HG03565 (cell line): Measurements from ENCODE around the gene ERBB4.

Experiments
- ATAC-seq: cut with Tn5 transposase; IDR thresholded peaks from one replicate; pipeline ENCODE4 v1.9.1; 2021; ENCODE audit warnings: mild to moderate bottlenecking, moderate library complexity; ENCODE audit not compliant: unreplicated experiment

ERBB4 gene

DNA sequence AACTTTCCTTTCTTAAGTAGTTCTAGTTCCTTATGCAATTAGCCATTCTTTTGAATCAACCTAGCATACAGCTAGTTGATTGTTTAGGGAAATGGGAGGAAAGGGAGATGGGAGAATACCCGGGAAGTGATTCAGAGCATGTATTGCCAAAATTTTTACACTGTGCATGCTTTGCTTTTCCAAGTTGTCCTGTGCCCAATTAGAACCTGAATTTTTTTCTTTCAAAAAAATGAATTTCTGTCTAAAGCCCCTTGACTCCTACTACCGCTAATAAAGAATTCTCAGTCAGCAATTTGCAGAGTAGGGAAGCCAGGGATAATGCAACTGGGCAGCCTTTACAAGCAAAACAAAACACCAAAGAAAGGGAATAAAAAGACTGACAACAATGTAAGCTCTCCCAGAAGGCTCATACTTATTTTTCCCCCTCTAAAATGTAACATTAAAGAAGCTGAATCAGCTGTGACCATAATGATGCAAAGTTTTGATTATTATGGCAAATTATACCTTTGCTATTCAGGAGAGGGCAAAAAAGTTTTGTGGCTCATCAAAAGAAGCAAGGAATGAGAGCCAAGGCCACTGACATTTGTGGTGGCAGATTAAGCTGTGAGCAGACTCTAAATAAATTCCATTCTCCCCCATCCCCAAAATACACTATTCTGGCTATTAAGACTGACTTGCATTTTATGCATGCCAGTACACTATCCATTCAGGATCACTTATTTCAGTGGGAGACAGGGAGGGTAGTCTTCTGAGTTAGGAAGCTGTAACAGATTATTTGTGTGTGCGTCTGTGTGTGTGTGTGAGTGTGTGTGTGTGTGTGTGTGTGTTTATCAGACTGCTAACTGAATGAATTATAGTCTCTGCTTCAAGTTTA, 174.3 kb downstream of the ERBB4 start:
- no peak for ATAC-seq

DNA sequence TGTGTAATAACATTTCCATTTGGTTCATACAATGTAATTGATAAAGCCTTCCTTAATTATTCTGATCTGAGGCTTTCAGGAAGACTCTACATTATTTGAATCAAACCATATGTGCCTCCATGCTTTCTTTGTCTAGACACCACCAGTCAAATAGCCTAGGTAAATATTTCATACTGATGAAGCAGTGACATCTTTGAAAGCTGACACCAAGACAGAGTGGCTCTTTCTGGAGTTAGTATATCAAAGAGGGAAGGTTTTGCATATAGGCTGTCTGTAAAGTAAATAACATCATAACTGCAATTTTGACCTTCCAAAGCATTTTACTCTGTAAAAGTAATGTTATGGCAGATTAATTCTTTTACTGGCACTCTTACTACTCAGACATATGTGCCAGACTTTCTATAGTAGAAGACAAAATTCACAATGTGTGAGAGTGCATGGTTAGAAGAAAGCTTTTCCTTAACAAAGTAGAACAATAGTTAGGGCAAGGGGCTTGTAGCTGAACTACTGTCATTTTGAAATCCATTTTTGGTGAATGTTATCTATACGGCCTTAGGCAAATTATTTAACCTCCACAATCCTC, 177.3 kb downstream of the ERBB4 start:
- no peak for ATAC-seq

DNA sequence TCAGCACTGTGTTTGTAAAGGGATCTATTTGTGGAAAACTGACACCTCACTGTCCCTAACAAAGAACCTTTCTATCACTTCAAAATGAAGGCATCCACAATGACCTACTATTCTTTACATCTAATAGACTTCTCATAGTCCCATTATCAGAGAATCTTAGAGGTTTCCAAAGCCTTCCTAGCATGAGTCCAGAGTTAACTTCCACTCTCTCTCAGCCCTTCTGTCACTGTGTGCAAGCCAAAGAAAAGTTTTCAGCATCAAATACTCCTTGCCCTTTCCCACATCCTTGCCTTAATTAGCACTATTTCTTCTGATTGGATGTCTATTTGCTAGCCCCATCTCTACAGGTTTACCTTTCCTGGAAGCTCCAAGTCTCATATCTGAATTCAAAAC, 178.5 kb downstream of the ERBB4 start:
- no peak for ATAC-seq

DNA sequence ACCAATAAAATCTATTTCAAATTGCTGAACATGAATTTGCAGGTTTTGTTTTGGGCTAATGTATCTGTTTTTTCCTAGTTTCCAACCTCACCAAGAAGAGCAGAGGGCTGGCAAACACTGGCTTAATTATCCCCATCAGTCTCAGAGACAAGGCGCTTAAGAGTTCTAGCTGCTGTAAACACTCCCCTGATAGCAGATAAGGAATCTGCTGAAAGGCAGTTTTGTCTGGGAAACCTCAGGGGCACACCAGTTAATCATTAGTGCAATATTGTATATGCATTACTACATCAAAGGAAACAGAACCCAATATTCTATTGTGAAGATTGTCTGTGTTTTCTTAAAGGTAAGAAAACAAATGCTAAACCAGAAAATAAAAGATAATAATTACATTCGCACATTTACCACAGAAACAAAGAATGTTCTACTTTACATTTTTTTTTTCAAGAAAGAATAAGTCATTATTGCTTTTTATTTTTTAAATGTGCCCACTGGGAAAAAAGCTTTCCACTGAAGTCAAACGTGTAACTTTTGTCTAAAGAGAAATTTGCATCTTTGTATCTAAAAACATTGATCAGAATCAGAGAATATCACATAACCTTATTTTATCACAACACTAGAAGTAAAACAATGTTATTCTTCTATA, 179.1 kb downstream of the ERBB4 start:
- ATAC-seq: no peak

- no peak for ATAC-seq
Observed at GRCh38 chr2:212357606-212358005, 181.0 kb downstream of the ERBB4 start.

DNA sequence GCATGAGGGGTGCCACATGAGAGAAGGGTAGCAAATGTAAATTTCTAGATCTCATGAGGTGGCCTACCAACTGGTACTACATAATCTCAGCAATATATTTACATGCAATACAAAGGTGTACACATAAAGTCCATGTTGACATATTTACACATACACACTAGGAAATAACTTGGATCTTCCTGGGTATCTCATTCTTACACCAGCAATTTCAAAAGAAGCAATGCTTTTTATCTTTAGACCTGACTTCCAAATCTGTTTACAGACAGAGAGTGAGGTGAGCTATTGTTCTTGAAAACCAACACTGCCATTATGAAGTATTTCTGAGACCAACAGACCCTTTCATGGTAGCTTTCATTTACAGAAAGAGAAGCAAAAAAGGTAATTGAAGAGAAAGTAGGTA, 184.2 kb downstream of the ERBB4 start:
- ATAC-seq: no peak

DNA sequence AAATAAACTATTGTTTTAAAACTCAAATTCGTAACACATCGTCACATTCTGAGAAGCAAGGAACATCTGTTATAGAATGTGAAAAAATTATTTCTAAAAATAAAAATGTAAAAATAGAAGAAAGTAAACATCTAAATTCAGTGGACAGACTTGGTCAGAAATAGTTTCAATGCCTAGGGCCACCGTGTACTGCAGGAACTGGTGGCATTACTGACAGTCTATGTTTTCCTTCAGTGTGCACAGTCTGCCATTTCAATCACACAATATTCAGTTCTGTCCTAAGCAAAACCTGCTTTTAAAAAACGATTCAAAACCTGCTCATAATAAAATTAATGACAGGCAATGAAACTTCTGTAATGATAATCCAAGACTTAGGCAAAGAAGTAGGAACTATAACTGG, 190.1 kb downstream of the ERBB4 start:
- ATAC-seq: no peak

DNA sequence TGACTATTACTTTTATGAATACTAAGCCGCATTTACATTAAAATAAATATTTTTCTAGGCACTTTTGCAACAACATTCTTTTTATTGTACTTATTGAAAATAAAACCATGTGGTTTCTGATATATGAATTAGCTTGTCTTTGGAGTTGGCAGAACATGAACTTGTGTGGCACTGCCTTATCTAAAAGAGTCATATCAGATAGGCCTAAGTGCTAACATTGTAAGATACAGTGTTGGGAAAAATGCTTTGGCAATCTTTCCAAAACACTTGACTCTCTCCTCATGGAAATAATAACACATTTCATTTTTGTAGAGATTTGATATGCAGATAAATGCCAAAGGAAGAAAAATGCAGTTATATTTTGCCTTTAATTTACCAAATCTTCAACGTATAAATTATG, 191.7 kb downstream of the ERBB4 start:
- ATAC-seq: no peak

- ATAC-seq: no peak
Observed at GRCh38 chr2:212345966-212346365, 192.6 kb downstream of the ERBB4 start.

DNA sequence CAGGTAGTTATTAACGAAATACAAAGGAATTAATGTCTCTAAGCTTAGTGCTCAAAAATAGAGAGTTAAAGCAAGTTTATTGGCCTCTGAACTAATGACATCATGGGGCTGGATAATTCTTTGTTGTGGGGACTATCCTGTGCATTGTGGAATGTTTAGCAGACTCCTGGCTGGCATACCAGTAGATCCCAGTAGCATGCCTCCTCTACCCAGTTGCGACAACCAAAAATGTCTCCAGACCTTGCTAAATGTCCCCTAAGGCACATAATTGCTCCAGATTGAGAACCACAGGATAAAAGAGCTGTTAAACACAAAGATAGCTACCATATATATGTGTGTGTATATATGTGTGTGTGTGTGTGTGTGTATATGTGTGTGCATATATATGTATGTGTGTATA, 194.5 kb downstream of the ERBB4 start:
- ATAC-seq: no peak

- no peak for ATAC-seq
Observed at GRCh38 chr2:212343167-212343566, 195.4 kb downstream of the ERBB4 start.

DNA sequence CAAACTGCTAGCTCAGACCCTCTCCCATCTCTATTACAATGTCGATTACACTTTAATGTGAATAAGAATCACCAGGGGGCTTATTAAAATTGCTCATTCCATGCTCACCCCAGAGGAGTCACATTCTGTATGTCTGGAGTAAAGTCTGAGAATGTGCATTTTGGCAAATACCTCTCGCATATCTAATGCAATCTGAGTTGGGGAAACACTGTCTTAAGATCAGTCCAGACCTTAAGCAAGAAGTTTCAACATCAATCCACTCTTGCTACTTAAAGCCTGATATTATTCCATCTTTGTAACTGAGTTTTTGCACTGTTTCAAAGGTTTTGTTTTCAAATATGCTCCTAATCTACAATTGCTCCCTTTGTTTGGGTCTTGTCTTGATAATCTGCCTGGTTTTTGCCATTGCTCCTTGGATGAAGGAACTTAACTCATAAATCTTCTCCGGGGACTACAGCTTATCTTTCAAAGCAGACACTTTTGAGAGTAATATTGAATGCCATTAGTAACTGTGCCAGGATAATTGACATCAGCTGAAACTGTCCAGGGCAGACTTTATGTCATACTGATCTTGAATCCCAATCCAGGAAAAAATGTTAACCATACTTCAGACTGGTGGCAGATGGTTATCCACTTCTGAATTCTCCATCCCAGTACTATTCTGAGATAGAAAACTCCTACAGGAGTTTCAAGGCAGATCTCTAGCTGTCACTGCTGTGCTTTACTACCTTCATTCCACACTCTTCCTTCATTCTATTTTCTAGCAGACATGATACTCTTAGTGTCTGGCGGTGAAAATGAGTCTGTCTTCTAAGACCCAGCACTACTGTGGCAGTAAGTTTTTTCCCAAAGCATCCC, 200.9 kb downstream of the ERBB4 start:
- no peak for ATAC-seq

- no peak for ATAC-seq
Observed at GRCh38 chr2:212337036-212337435, 201.6 kb downstream of the ERBB4 start.

DNA sequence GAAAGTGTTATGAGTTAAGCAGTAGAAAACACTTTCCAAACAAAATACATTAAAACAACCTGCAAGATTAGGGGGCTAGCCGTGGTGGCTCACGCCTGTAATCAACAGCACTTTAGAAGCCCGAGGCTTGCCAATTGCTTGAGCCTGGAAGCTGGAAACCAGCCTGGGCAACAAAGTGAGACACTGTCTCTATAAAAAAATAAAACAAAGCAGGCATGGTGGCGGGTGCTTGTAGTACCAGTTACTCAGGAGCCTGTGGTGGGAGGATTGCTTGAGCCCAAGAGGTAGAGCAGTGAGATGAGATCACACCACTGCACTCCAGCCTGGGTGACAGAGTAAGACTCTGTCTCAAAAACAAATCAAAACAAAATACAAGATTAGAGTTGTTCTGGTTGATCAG, 208.3 kb downstream of the ERBB4 start:
- no peak for ATAC-seq

DNA sequence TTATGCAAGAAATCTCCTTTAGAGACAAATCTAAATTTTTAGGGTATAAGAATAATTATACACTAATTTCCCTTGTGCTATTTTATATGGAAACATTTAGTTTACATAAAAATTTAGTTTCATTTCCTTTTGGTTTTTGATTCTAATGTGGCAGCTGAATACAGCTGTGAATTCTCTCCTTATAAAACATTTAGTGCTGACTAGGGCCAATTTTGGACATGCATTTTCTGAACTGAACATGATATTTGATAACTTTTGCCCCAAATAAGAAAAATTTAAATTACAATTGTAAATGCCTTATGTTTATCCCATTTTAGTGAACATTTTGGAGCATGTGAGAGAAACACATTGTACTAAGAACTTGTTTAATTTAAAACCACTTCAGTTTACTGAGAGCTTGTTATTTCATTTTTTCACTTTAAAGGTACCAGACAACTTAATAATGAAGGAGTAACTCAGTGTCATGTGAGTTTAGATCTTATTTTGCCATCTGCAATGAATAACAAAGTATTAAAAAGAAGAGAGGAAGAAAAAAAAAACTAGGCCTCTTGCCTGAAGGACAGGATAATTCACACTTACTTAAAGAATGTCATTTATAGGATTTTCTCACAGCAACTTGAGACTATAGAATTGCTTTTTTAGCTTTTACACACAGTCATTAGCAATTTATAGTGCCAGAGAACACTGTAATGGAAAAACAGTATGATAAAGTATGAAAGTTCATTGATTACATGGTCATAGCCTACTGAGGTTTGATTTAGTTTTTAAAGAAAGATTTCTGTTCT, 209.7 kb downstream of the ERBB4 start:
- no peak for ATAC-seq

DNA sequence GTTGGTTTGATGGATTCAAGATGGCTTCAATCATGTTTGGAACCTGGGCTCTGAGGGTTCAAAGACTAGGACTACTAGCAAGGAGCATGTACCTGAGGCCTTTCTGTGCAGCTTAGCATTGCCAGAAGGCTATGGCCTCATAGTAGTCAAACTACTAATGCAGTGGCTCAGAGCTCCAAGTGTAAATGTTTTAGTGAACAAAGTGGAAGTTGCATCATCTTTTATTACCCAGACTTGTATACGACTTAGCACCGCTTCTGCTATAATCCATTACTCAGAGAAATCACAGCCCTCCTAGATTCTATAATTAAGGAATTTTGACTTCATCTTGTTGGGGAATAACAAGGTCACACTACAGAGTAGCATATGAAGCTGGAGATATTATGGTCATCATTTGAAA, 210.5 kb downstream of the ERBB4 start:
- no peak for ATAC-seq

GRCh38 chr2:212327171-212327809, 211.3 kb downstream of the ERBB4 start:
- no peak for ATAC-seq

- no peak for ATAC-seq
Observed at GRCh38 chr2:212318636-212319035, 220.0 kb downstream of the ERBB4 start.

GRCh38 chr2:212314680-212315079, 223.9 kb downstream of the ERBB4 start:
- ATAC-seq: no peak

DNA sequence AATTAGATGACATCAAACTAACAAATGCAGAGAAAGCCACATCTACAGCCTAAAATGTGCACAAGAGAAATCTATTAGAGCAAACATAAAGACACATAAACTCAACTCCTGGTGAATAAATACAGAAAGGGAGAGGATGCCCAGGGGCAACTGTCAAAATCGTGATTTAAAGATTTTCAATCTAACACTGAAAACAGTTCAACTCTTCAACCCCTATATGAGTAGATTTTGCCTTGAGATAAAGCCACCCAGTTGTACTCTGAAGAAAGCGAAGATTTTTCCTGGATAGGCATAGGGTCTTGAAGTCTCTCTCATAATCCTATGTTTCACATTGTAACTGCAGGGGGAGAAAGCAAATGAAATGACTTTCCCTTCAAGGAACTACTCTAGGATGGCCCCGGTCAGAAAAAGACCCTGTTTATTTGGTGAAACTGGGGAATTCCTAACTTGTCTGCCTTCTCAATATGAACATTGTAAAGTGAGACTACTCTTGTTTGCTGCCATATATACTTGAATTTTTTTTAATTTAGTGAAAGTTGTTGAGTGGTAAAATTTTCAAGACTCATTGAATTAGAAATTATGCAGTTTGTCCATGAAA, 226.7 kb downstream of the ERBB4 start:
- ATAC-seq: no peak
